IPS-11a (cell line): ENCODE measurements around the gene ECE2.
"Not testable (repeated sequence)": the region's sequence is repeated elsewhere in the genome, so short reads cannot be mapped to it uniquely, and the experiment has no call there.

Source experiments
- H3K4me3 ChIP-seq: one replicate; pipeline ENCODE4 v1.5.1; 2013; ENCODE audit warnings: low read depth, low read length, control low read depth

ECE2 gene

DNA sequence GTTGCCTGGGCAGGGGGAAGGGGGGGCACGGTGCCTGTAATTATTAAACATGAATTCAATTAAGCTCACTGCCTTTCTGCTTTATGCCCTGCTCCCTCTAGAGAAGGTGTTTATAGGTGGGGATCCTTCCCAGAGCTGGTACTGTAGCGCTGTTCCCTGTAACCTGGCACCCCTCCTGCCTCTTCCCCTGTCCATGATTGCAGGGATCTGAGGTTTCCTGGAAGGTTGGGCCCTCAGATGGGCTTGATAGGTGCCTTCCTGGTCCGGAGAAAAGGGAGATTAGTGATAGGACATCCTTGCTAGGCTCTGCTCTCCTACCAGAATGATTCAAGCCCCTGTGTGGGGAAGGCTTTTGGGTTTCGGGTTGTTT is 59.5 kb downstream of the ECE2 start:
- H3K4me3 ChIP-seq: no peak overlapping the region

DNA sequence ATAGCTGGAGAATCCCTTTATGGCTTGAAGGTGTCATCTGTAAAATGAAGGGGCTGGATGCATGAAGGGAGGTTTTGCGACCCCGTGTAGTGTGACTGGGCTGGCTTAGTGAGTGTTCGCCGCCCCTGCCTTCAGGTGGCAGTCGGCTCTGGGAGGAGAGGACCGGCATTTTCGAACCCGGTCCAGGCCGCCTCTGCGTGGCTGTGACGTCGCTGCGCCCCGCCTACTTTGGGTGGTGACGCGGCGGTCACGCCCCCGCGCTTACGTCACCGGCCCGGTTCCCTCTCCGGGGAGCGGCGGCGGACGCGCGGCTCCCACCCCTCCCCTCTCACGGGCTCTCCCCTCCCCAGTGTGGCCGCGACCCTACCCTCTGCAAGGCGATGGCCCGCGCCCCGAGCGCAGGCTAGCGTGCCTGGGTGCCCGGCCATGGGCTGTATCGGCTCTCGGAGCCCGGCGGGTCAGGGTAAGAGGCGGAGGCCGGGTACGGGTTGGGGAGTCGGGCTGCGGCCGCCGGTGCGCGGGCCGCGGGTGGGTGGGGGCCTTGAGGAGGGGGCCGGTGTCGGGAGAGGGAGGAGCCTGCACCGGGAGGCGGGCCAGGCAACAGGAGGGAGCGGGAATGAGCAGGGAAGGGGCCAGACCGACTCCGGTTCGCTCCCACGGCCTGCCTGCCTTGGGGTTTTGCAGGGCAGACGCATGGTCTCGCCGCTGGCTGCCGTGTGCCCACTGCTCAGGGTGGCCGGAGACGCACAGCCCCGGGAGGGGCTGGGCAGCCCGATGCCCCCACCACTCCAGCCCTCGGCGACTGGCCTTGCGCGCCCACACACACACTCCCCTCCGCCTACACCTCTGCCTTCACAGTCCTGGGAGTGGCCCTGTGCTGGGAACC is 60.1 kb downstream of the ECE2 start:
- H3K4me3 ChIP-seq: peak overlapping the region; percentile 69

DNA sequence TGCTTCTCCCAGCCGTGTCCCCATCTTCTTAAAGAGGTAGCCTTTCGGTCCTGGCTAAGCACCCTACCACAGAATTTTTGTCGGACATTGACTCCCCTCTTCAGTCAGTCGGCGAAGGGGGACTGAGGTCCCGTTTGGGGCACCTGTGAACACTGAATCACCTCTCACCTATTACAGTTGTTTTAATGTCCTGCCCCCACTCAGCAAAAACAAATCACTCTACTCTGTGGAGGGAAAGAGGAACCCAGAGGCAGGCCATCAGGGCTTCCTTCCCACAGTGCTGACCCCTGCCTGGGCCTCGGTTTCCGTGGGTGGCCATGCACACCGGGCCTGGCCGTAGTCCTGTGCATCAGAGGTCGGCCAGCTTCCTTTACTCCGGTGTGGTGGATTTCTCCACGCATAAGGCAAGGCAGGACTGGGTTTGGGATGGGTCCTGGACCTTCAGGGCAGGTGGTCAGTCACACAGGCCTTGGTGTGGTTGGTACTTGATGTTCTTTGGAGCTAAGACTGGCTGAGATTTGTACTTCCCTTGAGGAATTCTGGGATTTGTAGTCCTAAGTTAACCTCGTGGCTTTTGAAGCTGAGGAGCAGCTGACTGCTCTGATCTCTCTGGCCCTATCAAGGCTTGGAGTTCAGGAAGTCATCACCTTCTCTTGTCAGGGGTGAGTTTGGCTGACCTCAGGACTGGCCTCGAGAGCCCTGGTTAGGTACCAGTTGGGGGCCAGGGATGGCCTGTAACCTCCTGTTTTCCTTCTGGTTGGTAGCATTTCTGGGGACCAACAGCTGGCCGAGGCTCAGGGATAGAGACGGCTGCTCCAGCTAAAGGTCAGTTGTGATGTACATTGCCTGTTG is 61.0 kb downstream of the ECE2 start:
- peak overlapping the region; percentile 69 for H3K4me3 ChIP-seq

DNA sequence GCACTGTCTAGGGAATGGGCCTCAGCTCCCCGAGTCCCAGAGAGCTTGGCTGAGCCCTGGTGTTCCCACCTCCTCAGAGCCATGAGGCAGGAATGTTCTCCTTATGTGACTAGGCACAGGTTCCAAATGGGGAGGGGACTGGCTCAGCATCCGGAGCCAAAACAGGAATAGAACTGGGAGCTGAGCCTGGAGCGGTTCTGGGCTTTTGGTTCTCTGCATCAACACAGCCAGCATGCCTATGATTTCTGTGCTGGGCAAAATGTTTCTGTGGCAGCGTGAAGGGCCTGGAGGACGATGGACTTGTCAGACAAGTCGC is 61.5 kb downstream of the ECE2 start, which contains the start of gene FAM131A:
FAM131A (plus strand) TSS at position 202 of the 316 bp plus-strand sequence; CDS start at position 233, 31 bp downstream.
- peak within 1 kb of the TSS; percentile 69 for H3K4me3 ChIP-seq

DNA sequence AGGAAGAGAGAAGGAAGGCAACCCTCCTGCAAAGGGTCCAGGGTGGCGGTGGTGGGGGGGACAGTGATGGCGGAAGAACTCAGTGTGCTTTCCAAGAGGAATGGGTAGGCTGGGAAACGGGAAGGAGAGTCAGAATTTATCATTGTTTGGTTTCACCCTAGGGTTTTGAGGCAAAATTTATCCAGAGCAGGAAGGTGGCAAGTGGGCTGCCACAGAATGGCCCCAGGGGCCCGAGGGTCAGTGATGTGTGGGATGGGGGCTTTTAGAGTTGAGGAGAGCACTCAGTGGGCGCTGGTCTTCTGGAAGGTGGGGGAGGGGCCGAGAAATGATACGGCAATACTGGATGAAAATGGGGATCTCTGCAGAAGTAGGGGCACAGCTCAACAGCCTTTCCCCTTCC is 62.2 kb downstream of the ECE2 start:
- H3K4me3 ChIP-seq: no peak overlapping the region

DNA sequence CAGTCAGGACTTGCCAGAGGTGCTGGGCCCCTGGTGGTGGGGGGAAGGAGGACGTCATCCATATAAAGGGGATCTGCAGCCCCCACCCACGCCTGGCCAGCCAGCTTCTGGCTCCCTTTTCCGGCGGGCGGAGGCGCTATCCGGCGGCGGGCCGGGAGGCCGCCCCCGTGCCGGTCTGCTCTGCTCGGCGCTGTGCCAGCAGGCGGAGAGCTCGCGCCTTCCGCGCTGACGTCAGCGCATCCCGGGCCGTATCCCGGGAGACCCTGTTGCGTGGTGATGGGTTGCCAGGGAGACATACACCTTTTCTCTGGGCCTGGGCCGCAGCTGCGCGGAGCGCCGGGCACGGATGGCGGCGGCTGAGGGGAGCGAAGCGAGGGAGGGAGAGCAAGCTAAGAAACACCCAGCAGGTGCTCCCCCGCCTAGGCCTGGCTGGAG is 62.7 kb downstream of the ECE2 start:
- no peak overlapping the region for H3K4me3 ChIP-seq

DNA sequence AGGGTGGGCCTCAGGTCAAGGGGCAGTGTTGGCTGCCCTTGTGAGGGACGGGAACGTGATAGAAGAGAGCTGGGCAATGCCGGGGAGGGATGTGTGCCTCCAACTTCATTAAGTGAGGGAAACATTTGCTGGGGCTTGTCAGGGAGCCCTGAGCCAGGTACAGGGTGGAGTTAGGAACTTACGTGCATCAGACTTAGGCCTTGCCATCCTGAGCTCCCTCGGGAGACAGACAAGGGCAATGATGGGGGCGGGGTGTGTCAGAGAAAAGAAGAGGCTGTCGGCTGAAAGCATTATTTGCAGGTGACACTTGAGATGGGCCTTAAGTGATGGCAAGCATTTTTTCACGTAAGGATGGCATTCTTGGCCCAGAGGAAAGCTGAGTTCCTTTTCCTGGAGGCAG is 63.2 kb downstream of the ECE2 start:
- no peak overlapping the region for H3K4me3 ChIP-seq

DNA sequence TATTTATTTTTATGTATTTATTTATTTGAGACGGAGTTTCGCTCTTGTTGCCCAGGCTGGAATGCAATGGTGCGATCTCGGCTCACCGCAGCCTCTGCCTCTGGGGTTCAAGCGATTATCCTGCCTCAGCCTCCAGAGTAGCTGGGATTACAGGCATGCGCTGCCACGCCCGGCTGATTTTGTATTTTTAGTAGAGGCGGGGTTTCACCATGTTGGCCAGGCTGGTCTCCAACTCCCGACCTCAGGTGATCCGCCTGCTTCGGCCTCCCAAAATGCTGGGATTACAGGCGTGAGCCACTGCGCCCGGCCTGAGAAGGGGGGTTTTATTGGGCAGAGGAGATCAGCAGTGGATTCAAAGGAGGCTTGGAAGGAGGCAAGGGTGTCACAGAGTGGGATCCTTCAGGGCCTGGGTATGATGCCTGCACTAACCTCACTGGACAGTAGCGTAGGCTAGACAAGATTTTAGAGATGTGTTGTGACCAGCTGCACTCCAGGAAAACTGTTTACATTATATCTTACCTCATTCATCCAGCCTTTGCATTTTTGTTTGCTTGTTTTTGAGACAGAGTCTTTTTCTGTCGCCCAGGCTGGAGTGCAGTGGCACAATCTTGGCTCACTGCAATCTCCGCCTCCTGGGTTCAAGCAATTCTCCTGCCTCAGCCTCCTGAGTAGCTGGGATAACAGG is 63.8 kb downstream of the ECE2 start:
- H3K4me3 ChIP-seq: not testable (repeated sequence)

DNA sequence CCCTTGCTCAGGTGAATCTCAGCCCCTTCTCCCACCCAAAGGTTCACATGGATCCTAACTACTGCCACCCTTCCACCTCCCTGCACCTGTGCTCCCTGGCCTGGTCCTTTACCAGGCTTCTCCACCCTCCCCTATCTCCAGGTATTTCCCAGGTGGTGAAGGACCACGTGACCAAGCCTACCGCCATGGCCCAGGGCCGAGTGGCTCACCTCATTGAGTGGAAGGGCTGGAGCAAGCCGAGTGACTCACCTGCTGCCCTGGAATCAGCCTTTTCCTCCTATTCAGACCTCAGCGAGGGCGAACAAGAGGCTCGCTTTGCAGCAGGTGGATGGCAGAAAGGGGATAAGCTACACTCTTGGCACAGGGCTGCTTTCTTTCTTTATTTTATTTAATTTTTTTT is 66.1 kb downstream of the ECE2 start:
- no peak overlapping the region for H3K4me3 ChIP-seq
